Measurements from ENCODE around the gene GPR142. TPM values are rescaled to one million over a fixed set of nuclear protein-coding genes. Genes with fewer than 3 reads are reported as not detected.

Gene GPR142
- total and polyA plus RNA-seq, 2 donors (not counting 3 experiments of a cell fraction or from before 2014, with no cell fraction given) = not detected

- Histone ChIP-seq H3K27ac (ENCODE audit: insufficient read depth, low read depth, low read length) (no peak overlapping the region), H4K20me1 (replicated peaks; ENCODE audit: control insufficient read depth, extremely low read depth, insufficient read depth, low read length) (no peaks in the 10 kb centered on the region), H3K27me3 (ENCODE audit: control insufficient read depth in 2 of 2, insufficient read depth in 2 of 2, low read length in 2 of 2) (no peaks in the 10 kb centered on the region), H3K79me2 (ENCODE audit: control insufficient read depth, insufficient read depth, low read length) (no peaks in the 10 kb centered on the region), H3K9me1 (replicated peaks; ENCODE audit: control insufficient read depth, extremely low read depth, insufficient read depth, low read length) (no peaks in the 10 kb centered on the region), H3K36me3 (ENCODE audit: control insufficient read depth in 2 of 2, extremely low read depth in 1 of 2, insufficient read depth in 2 of 2, low read length in 2 of 2) (no peaks in the 10 kb centered on the region), H3K4me3 (replicated peaks in 1 of 3; ENCODE audit: insufficient read depth in 1 of 3, low read depth in 1 of 3, low read length in 3 of 3) (no peak overlapping the region), H3K9ac (replicated peaks; ENCODE audit: extremely low read depth, insufficient read depth, low read length) (no peak overlapping the region), H3K4me2 (ENCODE audit: insufficient read depth, low read length) (no peak overlapping the region), H3K9me3 (replicated peaks; ENCODE audit: control insufficient read depth, insufficient read depth, low read length) (no peaks in the 10 kb centered on the region), H3K4me1 (ENCODE audit: control insufficient read depth, extremely low read depth, insufficient read depth, low read length) (no peaks in the 10 kb centered on the region), H2AFZ (ENCODE audit: low read depth, low read length) (no peak overlapping the region)
- POLR2A ChIA-PET = no interaction called here
- dilution Hi-C loops (cut with MboI; ENCODE audit: extremely low pct_ligation_motif_present, low sequenced_read_pairs) (no loop called here), intact Hi-C loops (cut with micrococcal nuclease) (no loop called here)
- no peak for FAIRE-seq
- BruUV-seq (replicated peaks) = no TSS peak
- CTCF ChIA-PET = no interaction called here
- TF ChIP-seq EZH2 (IDR thresholded peaks at IDR 0.05; ENCODE audit: borderline replicate concordance, low read depth, low read length, severe bottlenecking) (no peak), FOS (IDR thresholded peaks at IDR 0.05; ENCODE audit: borderline replicate concordance, insufficient read depth, low read length) (no peak), GATA2 (IDR thresholded peaks at IDR 0.05; ENCODE audit: insufficient read depth, insufficient read length, low read depth, low read length) (no peak), POLR2AphosphoS5 (IDR thresholded peaks at IDR 0.05; ENCODE audit: insufficient read depth, low read depth, low read length) (no peak)
- no peak for DNase-seq (ENCODE audit: low read depth, low spot score)
These were observed 40.1 kb downstream of the GPR142 start for GRCh38 chr17:74407384-74407783.

GRCh38 chr17:74408262-74408661 lies 41.0 kb downstream of the GPR142 start:
- Histone ChIP-seq H3K9ac (replicated peaks; ENCODE audit: extremely low read depth, insufficient read depth, low read length) (no peak overlapping the region), H3K36me3 (ENCODE audit: control insufficient read depth in 2 of 2, extremely low read depth in 1 of 2, insufficient read depth in 2 of 2, low read length in 2 of 2) (no peaks in the 10 kb centered on the region), H3K4me2 (ENCODE audit: insufficient read depth, low read length) (no peak overlapping the region), H3K9me3 (replicated peaks; ENCODE audit: control insufficient read depth, insufficient read depth, low read length) (no peaks in the 10 kb centered on the region), H3K79me2 (ENCODE audit: control insufficient read depth, insufficient read depth, low read length) (no peaks in the 10 kb centered on the region), H3K9me1 (replicated peaks; ENCODE audit: control insufficient read depth, extremely low read depth, insufficient read depth, low read length) (no peaks in the 10 kb centered on the region), H2AFZ (ENCODE audit: low read depth, low read length) (no peak overlapping the region), H4K20me1 (replicated peaks; ENCODE audit: control insufficient read depth, extremely low read depth, insufficient read depth, low read length) (no peaks in the 10 kb centered on the region), H3K4me3 (replicated peaks in 1 of 3; ENCODE audit: insufficient read depth in 1 of 3, low read depth in 1 of 3, low read length in 3 of 3) (no peak overlapping the region), H3K27ac (ENCODE audit: insufficient read depth, low read depth, low read length) (no peak overlapping the region), H3K27me3 (ENCODE audit: control insufficient read depth in 2 of 2, insufficient read depth in 2 of 2, low read length in 2 of 2) (no peaks in the 10 kb centered on the region), H3K4me1 (ENCODE audit: control insufficient read depth, extremely low read depth, insufficient read depth, low read length) (no peaks in the 10 kb centered on the region)
- FAIRE-seq (no peak), DNase-seq (ENCODE audit: low read depth, low spot score) (no peak)
- intact Hi-C loops (cut with micrococcal nuclease) (no loop called here), dilution Hi-C loops (cut with MboI; ENCODE audit: extremely low pct_ligation_motif_present, low sequenced_read_pairs) (no loop called here)
- no TSS peak for BruUV-seq (replicated peaks)
- POLR2A ChIA-PET = no interaction called here
- TF ChIP-seq EZH2 (IDR thresholded peaks at IDR 0.05; ENCODE audit: borderline replicate concordance, low read depth, low read length, severe bottlenecking) (no peak), POLR2AphosphoS5 (IDR thresholded peaks at IDR 0.05; ENCODE audit: insufficient read depth, low read depth, low read length) (no peak), MAX (IDR thresholded peaks at IDR 0.05; ENCODE audit: insufficient read depth, insufficient read length) (no peak), GATA2 (IDR thresholded peaks at IDR 0.05; ENCODE audit: insufficient read depth, insufficient read length, low read depth, low read length) (no peak), JUN (IDR thresholded peaks at IDR 0.05; ENCODE audit: borderline replicate concordance, insufficient read depth, insufficient read length, low read depth) (no peak), POLR2A (IDR thresholded peaks at IDR 0.05; ENCODE audit: low read depth, low read length) (no peak), FOS (IDR thresholded peaks at IDR 0.05; ENCODE audit: borderline replicate concordance, insufficient read depth, low read length) (no peak), CTCF (IDR thresholded peaks at IDR 0.05; ENCODE audit: extremely low read depth in 1 of 2, insufficient read depth in 1 of 2, low read depth in 1 of 2, low read length in 2 of 2) (no peak), MYC (IDR thresholded peaks at IDR 0.05; ENCODE audit: low read depth, low read length) (no peak)
- CTCF ChIA-PET = no interaction called here
